AG08396 (cell line): ENCODE results near the gene IGSF11.
"Not testable (repeated sequence)": the region's sequence is repeated elsewhere in the genome, so short reads cannot be mapped to it uniquely, and the experiment has no call there.

Source experiments
- DNase-seq: peaks from one replicate; pipeline ENCODE4 v3.0.0; 2012; ENCODE audit warnings: low spot score, mixed read lengths

IGSF11 gene

DNA sequence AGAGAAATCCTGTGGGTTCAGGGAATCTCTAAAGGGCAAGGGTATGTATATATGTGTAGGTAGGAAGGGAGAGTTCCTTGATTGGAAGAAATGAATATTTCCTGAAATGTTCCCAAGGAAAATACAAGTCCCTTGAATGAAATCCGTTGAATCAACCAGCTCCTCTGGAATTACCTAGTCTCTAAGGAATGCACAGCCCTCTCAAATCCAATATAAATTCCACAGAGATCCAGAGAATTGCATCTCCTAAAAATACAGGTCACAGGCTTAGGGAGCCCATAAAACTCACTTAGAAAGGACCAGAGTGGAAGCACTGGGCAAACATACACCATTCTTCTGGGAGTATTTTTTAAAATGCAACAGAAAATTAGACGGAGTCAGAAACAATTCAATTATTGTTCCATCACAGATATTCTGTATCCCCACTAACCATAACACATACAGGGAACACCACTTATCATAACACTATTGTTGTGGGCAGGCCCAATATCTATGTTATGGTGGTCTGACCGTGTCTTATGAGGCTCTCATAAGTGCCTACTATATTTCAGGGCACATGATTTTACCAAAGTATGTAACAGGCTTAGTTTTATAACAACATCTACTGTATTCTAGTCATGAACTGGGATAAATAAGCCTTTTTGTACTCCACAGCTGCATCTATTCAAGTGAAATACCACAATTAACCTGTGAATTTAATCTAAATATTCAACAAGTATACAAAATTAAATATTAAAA, 43.7 kb downstream of the IGSF11 start:
- DNase-seq, result no peak

DNA sequence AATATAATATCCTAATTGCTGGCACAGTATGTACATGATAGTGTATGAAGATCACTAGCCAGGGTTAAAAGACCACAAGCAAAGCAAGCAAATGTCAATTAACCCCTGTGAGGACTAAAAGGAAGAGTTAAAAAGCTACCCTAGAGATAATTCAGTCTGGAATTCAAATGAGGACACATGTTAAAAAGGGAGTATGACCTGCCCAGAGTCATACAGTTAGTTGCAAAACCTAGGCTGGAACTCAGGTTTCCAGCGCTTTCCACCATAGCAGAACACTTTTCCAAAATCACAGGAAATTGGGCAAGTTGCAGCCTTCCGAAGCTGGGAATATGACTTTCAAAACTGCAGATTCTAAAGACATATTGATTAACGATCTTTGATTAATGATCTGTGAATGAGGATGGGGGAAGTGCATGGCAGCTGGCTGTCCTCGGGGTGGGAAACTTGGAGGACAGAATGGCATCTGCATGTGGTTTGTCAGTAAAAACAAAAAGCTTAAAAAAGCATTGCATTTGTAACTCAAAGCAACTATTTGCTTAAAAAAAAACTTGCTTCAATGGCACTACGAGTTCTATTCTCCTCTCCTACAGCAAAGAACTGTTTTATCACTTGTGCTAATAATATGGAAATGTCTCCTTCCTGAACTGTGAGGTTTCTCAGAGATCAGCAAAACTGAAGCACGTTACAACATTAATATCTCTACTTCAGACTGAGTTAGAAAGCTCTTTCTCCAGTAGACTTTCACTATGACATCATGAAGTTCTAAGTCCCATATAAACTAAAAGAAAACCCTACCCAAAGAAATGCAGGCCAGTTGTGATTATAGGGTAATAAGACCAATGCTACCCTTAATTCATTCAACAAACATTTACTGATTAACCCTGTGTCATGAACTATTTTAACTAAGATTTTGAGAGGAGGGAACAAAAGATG, 46.2 kb downstream of the IGSF11 start:
- no peak for DNase-seq

DNA sequence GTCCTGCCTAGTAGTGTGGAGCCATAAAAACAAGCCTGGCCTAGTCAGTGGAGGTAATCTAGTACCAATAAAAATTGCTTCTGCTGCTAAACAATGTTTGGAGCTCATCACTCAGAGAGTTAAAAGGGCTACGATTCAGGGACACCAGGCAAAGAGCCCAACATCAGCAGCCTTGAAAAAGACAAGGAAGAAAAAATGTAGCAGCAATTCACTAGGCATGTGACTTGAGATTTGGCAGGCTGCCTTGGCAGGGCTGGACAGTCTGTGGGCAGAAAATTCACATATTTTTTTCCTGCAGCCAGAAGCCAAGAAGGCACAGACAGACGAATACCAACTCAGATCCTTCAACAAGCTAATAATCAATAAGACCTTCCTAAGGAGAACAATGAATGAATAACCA, 47.2 kb downstream of the IGSF11 start:
- DNase-seq, result peak; percentile 9

DNA sequence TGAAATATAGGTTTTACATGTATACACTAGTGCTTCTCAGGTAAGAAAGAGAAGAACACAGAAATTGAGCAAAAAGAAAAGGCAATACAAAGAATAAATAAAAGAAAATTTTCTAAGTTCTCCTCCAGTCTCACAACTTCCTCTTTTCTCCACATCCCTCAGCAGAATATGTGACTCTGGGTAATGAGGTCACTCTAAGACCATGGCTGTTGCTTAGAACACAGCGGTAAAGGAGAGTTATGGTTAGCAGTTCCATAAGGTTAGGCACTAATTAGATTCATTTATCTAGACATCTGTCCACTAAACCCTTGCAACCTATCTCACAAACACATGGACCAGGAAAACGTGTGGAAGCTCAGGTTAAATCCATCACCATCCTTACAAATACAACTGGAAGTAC, 47.9 kb downstream of the IGSF11 start:
- DNase-seq, result no peak

DNA sequence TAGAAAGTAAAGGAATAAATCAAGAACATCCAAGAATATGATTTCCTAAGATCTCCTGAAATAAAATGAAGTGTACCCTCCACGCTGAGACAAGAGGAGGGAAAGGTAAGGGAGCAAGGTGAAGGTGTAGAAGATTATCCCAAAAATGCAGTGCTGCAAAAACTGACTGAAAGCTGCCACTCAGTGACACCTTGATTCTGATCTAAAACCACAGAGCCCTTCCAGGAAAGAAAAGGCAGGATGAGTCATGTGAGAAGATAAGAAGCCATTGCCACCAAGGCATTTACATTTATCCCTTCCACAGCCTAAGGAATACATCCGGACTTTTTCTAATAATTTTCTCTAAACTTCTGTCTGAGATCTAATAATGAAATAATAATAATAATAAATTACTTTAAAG, 49.9 kb downstream of the IGSF11 start:
- DNase-seq, result no peak

DNA sequence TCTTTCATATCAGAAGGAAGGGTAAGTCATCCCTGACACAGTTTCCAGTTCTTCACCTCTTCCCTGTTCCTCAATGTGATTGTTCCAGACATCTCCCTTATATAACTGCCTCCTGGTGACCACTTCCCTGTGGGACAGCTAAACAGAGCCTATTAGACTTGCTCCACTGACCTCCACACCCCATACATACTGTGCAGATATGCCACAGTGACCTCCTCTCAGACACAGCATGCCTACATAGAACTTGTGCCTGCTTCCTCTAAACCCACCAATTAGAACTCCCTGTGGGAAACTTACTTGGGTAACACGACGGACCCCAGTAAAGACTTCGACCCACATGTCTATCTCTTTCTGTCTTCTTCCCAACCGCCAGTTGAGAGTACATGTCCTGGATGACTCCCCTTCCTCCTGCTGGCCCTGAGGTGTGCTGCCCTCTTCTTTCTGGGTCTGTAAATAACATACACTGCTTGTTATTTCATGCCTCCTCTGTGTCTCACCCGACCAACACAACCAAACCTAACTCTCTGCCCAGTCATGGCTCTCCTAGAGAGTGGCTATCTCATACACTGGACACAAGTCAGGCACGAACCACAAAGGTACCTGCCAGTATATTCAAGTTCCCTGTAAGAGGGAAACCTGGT, 53.0 kb downstream of the IGSF11 start:
- no peak for DNase-seq

DNA sequence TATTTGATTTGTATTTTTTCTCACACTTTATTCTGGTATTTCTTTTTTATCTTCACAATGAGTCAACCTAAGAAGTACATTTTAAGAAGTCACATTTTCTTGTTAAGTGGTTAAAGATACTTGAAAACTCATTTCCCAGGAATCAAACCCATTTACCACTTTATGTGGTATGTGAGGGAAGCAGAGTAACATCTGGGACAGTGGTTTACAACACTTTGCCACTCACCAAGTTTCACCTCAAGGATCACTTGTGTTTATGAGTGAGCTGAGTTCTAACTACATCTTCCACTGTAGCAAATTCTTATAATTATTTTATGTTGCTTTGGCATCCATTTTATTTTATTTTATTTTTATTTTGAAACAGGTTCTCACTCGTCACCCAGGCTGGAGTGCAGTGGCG, 53.8 kb downstream of the IGSF11 start:
- DNase-seq, result no peak

DNA sequence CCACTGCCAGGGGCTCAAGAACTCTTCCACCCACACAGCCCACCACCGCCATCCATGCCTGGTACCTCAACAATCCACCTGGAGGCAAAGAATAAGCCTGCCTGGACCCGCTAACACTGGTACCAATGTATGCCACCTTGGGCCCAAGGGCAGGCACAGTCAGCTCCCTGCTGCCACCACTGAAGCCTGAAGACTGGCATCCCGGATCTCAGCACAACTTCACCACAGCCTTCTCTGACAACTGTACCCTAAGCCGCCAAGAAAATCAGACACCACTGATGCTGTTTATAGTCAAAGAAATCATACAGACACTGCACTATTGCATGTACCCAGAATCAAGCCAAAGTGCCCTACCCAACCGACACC, 56.3 kb downstream of the IGSF11 start:
- no peak for DNase-seq

DNA sequence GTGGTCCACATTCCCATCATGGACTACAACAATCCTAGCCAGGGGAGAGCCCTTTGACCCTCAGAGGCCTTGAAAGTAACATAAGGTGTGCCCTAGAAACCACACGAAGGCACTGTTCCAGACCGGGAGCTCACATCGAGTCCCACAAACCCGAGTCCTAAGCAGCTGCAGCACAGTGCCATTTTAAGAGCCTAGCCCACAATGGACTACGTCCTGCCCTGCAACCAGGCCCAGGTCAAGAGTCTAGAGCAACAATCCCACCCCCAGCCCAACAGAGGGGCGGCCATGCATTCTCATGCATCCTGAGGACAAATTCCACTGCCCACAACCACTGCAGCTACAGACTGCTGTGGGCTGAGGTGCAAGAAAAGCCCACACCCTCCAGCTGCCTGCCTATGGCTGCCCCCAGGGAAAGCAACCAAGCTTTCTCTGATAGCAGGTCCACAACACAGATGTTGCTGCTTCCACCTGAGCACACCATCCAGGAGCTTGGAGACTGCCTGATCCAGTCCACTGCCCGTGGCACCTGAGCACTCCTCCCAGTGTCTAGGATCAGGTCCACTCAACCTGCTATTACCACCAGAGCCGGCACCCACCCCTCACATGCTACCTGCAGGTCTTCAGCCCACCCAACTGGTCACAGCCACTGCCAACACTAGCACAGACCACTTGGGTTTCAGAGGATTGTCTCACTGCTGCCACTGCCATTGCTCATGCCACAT, 56.8 kb downstream of the IGSF11 start:
- DNase-seq, result no peak

DNA sequence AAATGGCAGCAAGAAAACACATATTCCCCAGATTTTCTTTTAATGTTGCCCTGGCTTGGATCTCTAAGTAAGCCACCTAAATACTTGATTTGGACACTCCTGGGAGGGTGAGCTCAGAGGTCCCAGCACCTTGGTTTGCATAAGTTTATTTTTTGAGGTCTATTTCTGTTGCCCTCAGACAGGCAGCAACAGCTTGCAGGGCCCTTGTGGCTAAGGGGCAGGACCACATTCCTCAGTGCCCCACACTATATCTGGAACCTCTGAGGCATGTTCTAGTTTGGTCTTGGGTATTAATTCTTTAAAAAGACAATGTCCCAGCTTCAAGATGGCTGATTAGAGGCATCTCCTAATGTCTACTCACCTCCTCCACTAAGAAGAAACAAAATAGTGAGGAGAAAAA, 57.5 kb downstream of the IGSF11 start:
- no peak for DNase-seq

DNA sequence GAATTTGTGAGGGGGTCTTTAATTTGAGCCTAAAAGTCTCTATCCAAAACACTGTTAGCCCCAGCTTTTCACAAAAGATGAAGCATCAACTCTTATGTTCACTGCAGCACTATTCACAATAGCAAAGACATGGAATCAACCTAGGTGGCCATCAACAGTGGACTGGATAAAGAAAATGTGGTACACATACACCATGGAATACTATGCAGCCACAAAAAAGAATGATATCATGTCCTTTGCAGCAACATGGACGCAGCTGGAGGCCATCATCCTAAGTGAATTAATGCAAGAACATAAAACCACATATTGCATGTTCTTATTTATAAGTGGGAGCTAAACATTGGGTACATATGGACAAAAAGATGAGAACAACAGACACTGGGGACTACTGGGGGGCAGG, 59.2 kb downstream of the IGSF11 start:
- DNase-seq, result not testable (repeated sequence)

DNA sequence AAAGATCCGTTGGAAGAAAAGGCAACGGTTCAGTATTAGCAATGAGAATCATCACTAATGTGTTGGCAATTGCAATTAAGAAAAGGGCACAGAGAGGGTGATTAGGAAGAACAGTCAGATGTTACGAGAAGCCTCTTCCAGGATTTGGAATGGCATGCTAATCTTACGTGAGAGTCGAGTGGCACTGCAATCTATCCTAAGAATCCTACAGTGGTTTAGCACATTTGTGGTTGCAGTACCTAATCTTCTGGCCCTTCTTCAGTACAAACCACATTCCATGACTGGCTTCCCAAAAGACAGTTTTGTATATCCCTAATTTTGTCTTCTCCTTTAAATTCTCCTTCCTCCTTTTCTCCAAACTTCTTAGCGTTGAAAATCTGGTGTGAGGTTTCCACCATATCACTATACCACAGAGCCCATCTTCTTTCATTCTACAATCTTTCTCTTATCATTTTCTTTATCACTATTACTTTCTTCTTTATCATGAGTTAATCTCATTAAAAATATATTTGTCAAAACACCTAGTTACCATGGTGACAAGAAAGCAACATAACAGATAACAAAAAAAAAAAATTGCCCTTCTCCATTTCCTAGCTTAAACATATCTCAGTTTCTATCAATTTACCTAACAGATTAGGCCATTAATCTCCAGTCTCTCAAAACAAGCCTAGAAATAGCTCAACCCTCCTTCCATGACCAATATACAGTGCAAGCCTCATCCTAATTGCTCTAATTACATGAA, 60.1 kb downstream of the IGSF11 start:
- no peak for DNase-seq

DNA sequence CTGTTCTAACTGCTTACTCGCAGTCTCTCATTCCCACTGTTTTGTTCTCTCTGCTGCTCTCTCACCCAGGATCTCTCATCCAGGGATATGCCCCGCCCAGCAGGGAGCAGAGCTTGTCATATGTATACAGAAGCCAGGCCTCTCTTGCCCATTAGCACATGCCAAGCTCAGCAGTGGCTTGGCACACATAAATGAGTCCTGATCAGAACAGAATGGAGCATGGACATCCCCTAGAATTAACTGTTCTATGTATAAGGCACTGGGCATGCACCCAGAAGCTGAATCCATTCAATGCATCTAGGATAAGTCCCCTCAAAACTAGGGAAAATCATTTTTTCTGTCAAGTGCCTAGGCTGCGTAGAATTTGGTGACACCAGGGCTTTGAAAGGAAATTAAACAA, 61.6 kb downstream of the IGSF11 start:
- DNase-seq, result no peak

DNA sequence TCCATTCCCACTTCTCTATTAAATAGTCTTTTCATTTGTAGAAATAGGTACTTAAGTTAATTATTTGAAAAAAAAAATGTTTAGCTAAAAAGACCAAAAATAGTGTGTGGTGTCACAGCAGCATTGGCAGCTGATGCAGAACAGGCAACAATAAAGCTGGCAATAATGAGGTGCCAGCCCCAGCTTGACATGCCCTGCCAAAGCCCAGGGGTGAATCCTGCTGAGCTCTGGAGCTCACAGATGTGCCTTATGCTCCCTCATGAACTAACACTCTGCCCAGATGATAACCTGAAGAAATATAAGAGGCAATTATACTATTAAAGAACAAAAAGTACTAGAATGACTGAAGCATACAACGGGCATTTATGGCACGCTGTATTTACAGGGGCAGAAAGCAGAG, 63.8 kb downstream of the IGSF11 start:
- DNase-seq, result no peak

DNA sequence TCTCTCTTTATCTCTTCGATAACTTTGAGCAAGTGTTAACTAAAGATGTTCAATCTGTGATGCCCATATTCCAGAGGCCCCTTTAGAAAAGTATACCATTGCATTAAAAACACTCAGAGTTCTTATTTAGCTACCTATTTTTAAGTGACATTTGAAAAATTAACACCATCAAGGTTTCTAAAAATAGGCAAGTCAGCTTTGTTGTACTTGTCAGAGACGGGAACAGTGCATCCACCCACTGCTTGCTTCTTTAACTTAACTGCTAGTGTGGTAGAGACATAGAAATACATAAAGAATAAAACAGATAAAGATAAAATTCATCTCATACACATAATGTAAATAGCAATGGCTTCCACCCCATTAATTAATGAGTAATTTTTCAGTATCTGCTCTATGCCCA, 66.0 kb downstream of the IGSF11 start:
- no peak for DNase-seq

DNA sequence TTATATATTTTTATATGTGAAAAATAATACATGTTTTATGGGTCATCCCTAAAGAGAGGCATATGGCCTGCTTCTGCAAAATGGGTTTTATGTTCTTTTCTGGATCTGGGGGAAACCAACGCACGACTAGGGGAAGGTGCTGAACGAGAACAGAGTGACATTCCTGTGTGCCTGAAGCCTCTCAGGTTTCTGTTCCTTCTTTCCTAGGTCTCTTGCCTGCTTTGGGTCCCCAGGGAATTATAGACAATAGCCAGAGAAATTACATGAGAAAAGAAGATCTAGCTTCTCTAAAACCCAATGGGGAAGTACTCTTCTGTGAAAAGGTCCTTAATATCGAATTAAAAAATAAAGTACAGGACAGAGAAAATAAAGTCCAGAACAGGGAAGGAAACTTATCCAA, 66.5 kb downstream of the IGSF11 start:
- no peak for DNase-seq

DNA sequence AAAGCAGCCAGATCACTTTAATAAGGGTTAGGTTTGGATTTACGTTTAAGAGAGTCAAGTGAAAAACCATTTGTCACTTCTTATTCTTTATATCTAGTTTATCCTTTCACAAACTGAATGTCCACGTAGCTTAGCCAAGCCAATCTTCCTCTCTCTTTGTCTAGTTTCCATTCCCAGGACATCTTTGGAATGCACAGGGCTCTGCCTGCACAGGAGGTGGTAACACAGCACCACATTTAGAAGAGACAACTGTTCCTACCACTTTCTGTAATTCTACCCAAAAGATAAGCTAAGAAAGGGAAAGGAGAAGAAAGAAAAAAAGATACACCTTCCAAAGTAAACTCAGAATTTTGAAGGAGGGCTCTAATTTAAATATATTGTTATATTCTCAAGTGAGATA, 67.9 kb downstream of the IGSF11 start:
- DNase-seq, result no peak

DNA sequence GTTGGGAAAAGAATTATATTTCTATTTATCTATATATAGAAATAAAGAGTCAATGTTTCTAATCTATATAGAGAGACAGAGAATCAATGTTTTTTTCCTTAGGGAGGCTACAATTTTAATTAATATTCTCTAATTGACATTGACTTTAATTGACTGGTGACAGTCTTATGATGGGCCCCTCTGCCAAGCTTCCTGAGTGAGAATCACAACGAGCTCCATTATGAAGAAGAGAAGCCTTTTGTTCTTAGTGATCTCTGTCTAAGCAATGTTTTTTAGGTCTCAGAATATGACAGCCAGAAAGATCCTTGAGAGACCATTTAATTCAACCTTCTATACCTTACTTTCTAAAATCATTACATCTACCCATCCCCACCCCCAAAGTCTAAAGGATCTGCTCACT, 70.9 kb downstream of the IGSF11 start:
- no peak for DNase-seq

DNA sequence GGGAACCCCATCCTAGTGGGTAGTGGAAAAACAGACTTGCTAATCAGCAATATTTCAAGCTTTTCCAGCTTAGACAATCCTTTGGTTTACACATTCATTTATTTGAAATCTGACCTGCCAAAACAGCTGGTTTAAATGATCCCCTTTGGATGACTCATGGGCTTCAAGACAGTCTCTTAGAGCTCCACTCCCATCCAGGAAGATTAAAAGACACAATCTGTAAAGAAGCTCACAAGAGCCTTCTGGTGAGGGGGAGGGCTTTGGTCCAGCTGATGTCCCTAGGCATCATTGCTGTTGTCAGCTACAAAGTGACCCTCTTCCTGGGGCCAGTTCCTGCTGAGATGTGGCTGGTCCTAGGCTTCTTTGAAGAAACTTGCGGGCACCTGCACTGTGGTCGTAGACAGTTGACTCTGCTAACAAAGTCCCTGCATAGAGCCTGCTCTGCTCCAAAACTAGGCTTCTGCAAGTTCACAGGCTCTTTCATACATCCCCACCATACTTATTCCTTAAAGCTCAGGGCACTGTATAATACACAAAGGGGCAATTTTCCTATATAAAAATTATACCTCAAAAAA, 73.7 kb downstream of the IGSF11 start:
- no peak for DNase-seq

DNA sequence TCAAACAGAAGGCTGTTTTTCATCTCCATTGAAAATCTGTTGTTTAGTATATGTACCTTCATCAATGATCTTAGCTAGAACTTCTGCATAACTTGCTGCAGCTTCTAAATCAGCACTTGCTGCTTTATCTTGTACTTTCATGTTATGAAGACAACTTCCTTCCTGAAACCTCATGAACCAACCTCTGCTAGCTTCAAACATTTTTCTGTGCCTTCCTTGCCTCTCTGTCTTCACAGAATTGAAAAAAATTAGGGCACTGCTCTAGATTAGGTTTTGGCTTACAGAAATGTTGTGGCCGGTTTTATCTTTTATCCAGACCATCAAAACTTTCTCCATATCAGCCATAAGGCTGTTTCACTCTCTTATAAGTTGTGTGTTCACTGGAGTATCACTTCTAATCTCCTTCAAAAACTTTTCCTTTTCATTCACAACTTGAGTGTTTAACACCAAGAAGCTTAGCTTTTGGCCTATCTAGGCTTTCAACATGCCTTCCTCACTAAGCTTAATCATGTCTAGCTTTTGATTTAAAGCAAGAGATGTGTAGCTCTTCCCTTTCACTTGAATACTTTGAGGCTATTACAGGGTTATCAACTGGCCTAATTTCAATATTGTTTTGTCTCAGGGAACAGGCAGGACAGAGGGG, 78.6 kb downstream of the IGSF11 start:
- no peak for DNase-seq

DNA sequence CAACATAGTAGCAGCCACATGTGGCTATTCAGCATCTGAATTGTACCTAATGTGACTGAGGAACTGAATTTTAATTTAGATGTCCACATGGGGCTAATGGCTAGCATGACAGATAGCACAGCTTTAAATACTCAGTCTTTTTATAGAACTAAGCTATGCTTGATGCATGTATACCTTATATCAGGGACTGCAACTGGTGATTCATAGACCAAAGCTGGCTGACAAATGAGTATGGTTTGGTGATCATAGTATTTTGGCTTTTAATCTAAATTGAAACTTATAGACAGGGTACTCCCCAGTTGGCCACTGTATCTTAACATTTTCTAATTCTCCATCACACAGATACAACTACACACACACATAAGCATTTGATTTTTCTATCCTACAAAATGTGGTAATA, 83.6 kb downstream of the IGSF11 start:
- DNase-seq, result no peak
